ENCODE data around the gene ARHGAP10.

Gene ARHGAP10

DNA sequence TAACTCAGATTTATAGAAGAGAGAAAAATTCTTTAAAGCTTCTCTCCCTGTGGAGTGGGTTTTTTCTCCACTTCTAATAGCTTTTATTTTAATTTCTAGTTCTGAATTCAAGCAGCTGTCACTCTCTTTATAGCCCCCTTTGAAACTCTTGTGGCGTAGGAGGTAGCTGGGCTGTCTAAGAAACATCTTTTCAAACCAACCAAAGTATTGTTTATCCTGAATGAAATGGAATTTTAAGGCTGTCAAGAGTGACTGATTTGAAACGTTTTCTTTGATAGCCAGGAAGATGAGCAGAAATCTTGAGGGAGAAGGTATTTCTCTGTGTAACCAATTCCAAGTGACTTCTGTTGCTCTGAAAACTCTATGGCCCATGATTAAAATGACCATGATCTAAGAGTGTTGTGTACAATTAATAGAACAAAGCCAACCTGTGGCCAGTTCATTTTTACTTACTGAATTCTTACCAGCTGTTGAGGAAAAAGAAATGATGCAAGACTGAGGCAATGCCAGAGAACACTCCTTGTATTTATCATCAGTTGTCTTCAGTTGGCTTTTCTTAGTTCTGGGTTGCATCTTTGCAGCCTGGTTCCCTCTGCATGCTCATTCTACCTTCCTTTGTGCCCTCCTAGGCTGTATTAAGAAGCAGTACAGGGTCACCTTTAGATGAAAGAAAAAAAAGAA, 298.4 kb downstream of the ARHGAP10 start:
- DNase-seq (ENCODE audit: low read depth), result no peak

DNA sequence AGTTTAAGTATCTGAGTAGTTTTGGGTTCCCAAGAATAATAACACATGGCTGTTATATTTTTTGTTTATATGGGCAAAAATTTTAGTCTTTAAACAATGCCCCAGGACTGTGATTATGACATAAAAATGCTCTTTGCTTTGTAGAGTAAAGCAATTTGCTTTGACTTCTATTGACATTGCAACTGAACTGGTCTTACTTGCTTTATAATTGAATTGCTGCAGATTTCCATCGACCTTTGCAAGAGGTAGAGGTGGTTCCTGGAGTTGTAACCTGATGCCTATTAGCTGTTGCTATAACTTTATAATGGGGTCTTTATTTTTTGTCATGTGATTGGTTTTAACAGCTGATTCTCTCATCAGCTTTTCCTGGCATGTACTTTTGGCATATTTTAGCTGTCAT, 302.9 kb downstream of the ARHGAP10 start:
- DNase-seq (ENCODE audit: low read depth), result no peak

DNA sequence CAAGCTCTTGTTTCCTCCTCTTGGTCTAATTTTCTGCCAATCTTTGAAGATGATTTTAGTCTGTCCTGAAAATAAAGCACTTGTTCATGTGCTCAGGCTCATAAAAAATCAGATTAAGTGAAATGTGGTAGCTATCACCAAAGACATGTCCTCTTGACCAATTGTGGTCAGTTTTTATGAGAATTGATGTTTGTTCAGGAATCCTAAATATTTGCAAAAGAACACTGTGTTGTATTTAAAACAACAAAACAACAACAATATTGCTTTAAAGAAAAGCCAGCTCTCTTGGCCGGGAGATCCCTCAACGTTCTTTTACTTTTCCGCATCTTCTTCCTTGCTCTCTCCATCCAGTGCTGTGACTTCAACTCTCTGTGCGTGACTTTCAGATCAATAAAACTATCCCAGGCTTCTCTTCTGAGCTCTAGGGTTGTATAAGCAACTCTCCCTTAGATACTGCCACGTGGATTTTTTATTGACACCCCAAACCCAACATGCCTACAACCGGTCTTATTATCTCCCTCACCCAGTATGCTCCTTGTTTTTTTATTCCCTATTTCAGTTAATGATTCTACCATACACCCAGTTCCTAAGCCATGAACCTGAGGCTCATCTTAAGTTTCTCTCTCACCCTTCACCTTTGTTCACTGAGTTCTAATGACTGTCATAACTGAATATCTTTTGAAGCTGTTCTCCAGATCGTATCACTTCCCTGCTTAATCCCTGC, 309.9 kb downstream of the ARHGAP10 start:
- DNase-seq (ENCODE audit: low read depth), result no peak

DNA sequence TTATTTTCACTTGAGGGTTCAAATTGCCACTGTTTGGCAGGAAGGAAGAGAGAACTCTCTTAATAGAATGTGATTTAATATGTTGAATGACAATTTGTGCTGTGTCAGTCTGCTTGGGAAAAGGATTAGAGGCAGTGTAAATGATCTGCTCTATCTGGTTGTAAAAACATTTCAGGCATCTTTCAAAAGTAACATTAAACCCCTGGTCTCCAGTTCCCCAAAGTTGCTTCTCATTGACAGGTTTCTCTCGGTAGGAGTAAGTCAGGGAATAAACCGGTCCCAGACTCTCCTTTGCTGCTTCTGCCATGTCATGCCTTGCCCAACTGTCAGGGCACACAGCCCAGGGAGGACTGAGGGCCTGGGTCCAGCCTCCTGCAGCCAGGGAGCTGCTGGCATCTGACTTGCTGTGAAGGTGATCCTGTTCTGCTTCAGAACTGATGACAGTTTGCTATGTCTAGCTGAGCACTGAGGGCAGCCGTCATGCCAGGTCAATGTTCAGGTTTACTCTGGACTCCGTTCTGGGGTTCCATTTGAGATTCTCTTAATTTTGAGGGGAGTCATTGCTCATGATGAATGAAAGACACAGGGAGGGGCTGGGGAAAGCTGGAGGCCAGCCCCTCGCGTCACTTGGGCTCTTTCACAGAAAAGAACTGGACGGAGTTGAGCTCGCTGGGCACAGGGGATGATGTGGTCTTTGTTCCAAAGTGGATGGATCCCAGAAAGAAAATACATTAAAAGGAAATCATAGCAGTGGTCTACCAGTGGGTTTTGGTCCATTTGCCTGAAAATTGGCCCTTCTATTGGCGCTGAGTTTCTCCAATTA, 312.4 kb downstream of the ARHGAP10 start:
- no peak for DNase-seq (ENCODE audit: low read depth)

DNA sequence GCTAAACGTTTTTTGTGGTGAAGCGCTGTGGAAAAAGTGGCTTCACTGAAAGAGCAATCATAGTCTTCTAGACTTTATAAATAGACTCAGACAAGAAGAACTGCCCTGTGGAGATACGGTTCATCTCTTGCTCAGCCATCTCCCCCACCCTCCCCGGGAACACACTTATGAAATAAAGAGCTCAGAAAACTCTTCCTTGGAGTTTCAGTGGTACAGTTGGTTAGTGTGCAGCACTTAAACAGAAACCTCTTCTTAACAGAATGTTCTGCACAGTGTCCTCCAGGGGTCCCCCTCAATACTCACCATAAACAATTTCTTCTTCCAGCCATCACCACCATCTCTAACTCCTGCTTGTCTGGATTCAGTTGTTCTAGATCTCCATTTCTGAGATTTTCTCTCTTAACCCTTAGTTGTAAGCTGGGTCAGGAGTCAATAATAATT, 313.0 kb downstream of the ARHGAP10 start:
- no peak for DNase-seq (ENCODE audit: low read depth)

DNA sequence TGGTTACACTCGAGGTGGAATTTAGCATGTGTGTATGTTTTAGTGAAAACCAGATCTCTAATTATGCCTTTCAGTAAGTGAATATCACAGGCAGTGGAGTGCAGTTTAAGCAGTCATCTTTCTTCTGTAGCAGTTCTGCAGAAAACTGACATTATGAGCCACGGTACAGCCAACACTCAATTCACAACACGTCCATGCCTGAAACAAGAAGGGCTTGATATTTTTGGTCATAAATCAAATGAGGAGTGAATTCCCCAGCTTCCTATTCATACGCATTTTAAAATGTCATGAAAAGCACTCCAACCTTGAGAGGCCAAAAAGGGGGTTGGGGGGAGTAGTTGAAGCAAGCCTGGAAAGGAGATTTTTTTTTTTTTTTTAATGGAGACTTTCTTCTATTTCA, 316.7 kb downstream of the ARHGAP10 start:
- no peak for DNase-seq (ENCODE audit: low read depth)

DNA sequence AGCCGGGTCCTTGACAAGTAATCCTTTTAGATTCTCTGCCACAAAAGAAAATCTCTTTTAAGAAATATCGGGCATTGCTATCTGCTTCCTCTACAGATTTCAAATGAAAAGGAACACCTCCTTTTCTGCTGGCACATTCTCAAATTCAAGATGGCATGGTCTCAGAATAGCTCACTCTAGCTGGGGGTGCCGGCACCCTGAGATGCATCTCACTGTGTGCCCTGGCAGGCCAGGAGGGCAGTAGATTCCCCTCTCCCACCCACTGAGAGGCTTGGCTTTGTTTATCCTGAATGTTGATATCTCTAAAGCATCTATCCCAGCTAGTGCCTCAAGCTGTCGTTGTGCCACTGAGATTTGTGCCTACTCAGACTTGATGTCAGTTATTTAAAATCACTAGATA, 319.5 kb downstream of the ARHGAP10 start:
- no peak for DNase-seq (ENCODE audit: low read depth)

DNA sequence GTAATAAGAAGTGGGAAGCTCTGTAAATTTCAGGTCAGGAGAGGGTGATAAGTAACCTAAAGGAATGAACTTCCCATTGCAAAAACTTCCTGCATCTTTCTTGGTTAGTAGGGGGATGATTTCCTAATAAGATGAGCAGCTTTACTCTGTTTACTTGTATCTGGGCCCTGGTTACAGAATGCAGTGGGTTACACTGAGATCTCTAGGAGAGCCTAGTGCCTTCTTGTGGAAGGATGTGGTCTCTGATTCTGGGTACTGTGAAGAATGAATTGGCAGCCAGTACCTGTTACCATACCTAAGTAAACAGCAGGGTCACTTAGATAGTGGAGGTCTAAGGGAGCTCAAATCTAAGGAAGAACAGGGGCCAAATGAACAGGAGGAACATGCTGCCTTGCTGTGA, 320.6 kb downstream of the ARHGAP10 start:
- no peak for DNase-seq (ENCODE audit: low read depth)

DNA sequence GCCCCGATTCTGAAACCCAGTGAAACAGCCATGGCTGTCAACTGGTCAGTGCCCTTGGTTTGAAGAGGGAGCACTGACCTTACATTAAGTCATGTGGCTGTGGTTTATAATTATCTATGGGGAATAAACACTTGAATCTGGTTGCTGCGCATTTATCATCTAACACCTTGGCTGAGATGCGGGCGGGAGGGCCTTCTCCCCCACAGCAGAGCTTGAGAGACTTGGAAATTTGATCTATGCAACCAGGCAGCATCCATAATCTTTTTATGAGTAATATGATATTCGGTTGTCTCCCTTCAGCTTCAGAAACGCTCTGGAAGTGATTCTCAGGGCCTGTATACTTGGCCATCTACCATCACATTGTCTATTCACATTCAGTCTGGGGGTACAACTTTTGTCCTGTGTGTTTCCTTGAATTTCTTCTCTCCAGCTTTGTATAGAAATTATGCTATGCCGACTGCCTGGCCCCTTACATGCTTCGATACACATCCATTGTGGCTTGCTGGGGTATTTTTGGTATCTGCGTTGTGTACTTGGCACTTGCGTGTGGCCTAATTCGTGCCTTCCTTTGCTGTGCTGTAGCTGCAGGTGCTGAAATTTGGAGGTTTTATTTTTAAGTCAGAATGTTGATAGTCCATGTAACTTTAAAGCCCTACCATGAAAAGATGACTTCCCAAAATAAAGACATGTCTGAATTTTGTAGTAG, 321.6 kb downstream of the ARHGAP10 start:
- no peak for DNase-seq (ENCODE audit: low read depth)

DNA sequence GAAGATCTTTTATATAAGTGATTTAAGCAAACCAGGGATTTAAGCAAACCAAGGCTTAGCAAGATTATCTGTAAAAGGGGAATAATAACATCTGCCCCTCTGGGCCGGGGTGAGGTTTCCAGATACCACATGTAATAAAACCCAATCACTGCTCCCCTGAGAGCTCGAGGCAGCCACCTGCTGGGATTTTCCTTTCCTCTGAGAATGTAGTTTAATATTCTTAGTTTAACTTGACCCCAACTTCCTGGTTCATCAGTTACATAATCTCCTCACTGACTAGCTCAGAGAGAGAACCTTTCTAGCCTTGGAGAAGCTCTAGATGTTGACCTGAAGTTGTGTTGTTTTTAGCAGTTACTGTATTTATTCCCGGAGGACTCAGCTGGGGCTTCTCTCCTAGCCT, 322.4 kb downstream of the ARHGAP10 start:
- DNase-seq (ENCODE audit: low read depth), result no peak

DNA sequence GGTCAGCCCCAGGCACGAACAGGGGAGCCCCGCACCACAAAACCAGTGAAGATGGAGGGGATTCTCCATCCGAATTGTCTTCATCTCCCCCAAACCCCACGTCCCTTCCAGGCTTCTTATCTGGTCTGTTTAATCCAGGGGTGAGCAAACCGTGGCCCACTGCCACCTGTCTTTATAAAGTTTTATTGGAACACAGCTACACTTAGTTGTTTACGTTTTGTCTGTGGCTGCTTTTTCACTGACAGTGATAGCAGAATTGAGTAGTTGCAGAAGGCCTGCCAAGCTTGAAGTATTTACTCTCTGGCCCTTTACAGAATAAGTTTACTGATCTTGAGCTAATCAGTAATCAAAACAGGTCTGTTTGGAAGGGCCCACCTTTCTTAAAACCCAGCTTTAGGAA, 324.0 kb downstream of the ARHGAP10 start:
- no peak for DNase-seq (ENCODE audit: low read depth)

DNA sequence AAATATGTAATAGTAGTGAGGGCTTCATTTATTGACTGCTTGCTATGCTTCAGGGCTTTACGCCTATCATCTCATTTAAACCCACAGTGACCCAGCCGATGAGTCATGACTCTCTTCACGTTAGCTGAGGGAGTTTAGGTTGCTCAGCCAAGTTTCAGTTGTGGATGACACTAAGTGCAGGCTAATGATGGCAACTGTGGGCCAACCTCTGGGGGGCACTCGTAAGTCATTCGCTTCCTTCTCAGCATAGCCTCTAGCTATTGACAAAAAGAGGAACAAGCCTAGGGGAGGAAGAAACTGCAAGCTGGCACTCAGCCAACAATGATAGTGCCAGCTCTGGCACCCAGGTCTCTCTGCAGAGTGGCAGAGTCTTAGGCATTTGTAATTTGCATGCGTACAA, 325.0 kb downstream of the ARHGAP10 start:
- no peak for DNase-seq (ENCODE audit: low read depth)

DNA sequence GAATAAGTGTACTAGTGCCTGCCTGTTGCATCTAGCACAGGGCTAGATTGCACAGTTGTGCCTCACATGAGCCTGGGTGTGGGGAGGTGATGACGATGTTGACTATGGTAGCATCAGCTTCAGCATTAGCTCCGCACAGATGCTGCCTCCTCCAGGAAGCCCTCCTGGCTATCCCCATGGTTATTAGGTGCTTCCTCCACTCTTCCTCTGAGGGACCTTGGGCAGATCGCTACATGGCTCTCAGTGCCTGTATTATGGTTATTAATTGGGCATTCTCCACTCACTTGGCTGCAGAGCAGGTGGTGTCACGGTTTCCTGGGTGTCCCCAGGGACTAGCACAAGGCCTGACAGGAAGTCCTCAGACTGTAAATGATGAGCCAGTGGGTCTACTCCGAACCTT, 325.6 kb downstream of the ARHGAP10 start:
- no peak for DNase-seq (ENCODE audit: low read depth)

DNA sequence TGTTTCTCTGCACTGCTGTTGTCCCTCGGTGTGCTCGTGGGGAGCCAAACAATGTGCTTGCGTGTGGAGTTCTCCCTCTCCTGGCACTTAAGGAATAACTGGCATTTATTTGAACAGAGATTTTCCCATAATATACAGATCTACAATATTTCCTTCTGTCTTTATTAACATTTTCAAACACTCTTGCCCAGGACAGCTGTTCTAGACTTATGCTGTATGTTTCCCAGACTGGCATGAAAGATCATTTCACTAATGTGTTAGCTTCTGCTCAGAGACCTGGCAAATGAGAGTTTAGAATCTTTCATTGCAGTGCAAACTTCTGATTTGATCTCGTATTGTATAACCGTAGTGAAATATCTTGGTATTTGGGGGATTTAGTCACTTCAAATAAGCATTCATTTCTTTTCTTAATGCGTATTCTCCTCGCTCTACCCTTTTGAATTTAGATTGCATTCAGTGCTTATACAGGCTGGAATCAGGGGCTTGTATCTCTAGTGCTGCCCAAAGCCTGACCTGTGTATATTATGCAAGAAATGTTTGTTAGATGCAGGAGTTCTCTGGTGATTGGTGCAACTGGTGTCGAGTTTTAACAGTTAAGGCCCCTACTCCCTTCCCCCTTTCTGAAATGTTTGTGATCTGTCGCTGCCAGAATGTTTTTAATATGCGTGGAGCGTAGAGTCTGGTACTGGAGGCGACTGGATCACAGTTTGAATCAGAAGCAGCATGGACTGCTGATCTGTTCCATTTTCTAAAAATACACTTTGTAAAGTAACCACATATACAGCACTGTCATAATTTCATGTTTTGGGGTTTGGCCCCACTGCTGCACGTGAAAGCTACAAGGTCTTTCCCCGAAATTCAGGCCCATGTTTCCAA, 326.3 kb downstream of the ARHGAP10 start:
- DNase-seq (ENCODE audit: low read depth), result no peak

DNA sequence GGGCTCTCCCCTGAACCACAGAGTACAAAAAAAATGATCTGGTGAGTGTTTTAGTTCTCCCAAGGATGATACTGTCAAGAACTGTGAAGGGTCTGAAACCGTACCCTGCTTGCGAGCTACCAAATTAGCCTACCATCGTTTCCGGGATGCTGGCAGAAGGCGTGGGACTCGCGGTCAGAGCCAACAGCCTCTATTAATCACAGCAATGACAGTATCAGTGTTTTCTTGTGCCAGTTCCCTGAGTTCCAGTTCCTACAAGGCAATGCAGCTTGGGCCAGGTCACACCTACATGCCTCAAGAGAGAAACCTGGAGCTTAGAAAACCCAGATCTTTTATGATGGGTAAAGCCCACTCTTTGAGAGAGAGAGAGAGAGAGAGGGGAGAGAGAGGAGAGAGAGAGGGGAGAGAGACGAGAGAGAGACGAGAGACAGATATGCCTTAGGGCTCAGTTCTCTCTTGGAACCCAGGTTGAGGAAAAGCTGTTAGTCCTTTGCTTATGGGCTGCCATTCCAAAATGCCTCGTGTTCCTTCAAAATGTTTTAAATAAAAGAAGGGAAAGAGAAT, 327.8 kb downstream of the ARHGAP10 start:
- DNase-seq (ENCODE audit: low read depth), result no peak

DNA sequence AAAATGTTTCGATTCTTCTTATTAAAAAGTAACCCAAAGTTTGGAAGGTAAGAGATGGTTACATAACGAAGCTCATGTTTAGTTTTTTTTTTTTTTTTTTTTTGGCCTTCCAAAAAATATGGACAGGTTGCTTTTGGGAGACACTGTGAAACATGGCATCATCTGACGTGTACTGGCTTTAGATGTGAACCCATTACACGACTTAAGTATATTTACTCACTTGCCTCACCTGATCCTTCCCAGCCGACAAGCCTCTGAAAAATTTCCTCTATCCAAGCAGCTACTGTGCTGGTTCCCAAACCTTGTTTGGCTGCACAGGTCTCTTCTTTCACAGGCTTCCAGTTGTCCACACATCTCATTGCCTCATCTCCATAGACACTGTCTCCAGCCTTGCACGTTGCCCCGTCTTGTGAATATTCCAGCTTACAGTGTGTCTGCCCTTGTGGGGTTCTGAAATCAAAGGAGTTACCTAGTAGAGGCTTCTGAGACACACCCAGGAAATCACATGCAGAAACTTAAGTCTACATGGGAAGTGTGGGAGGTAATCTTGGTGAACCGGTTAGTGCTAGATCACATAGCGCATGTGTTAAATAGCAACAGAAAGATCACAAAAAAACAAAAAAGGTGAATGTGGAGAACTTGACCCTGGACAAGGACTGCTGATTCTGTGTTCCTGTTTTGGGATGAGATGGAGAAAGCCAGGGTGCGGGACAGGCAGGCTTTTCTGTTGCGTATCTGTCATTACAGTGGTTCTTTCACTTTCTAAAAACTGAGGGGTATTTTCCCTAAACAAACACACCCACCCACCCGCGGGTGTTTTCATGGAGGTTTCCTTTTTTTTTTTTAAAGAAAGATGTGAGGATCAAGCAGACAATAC, 328.6 kb downstream of the ARHGAP10 start:
- DNase-seq (ENCODE audit: low read depth), result no peak

DNA sequence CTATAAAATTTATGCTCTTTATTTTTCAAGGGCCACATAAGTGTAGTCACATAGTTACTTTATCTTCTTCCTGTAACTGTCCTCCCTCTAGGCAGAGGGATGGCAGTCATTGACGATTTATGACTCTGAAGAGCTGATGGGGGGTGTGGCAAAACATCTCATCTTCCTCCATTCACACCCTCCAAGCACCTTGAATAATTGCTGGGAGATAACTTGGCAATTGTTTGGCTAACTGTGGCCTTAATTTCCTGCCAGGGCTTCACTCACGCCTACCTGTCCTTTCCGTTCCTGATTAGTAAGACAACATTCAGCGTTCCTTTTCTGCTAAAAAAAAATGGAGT, 329.2 kb downstream of the ARHGAP10 start:
- no peak for DNase-seq (ENCODE audit: low read depth)

DNA sequence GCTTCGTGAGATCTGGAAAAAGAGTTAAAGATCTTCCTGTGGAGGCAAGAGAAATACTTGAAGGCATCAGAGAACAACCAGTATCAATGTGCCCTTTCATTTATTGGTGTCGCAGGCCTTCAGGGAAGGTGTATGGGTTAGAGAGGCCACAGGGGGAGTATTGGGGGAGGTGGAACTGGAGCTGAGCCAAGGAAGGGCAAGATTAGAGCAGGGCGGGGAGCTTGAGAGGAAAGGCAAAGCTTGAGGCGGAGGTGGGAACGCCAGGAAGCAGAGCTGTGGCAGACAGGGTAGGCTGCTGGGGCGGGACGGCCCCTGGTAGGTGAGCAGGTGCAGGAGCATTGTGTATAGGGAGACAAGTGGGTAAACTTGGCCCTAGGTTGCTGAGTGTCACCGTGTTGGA, 329.9 kb downstream of the ARHGAP10 start:
- no peak for DNase-seq (ENCODE audit: low read depth)

DNA sequence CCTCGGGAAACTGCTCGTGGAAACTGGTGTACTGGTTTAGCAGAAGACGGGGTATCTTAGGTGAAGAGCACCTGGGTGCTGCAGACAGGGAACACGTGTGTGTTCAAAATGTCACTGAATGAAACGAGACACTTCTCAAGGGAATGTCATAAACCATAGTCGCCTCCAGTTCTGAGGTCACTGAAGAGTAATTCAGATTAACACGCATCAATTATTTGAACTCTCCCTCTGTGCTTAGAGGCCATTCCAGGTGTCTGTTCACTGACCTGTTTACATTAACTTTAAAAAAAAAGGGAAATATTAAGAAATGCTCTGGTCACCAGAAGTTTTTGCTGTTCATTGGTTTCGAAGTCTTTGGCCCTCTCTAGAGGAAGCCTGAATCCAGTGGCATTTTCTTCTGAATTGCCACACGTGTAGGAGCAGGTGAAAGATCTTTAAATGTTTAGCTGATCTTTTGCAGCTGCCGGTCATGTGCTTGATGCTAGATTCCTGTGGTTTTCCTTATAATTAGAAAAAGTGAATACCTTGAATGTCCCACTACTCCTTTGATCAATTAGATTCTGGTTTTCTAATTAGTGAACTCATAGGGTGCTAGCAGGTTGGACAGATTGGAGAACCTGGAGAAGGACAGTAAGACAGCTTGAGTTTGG, 330.5 kb downstream of the ARHGAP10 start:
- DNase-seq (ENCODE audit: low read depth), result no peak

DNA sequence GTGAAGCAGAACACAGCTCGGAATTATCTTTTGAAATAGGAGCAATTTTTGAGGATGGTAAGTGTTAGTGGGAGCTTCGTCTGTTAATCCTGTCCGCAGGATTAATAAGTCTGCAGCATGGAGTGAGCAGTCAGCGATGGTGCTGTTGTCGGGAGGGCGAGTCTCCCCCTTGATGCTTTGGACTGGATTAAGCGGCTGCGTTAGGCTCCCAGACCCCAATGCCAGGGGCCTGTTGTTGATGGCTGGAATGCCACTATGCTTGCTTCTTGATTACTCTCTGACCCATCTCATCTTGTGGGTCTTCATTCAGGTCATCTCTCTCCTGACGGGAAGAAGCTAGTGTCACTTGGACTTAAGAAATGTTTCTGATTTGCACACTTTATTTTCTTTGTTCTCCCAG, 332.6 kb downstream of the ARHGAP10 start:
- DNase-seq (ENCODE audit: low read depth), result no peak
